Lower leg skin (tissue), 4 donors: ENCODE results near the gene BSDC1. TPM values are rescaled to one million over a fixed set of nuclear protein-coding genes. Genes with fewer than 3 reads are reported as not detected.

Source experiments
- DNase-seq, 2 donors: peaks; one replicate each; pipeline ENCODE4 v3.0.0-alpha.2; 2019; ENCODE audit warnings: low spot score in 2 of 2
- H3K4me3 ChIP-seq: fragments of 200-600 bp; sonication (generic); 2 replicates; pipeline ENCODE4 v1.5.1; 2017; ENCODE audit warnings: mild to moderate bottlenecking, low read depth; ENCODE audit not compliant: poor library complexity, severe bottlenecking
- CTCF ChIP-seq, 3 donors: fragments of 450-650 bp; IDR thresholded peaks; one replicate each; pipeline ENCODE4 v1.5.1; 2016; ENCODE audit warnings: antibody characterized with exemption in 3 of 3, mild to moderate bottlenecking in 3 of 3, moderate library complexity in 2 of 3
- POLR2A ChIP-seq, 2 donors: fragments of 450-650 bp; IDR thresholded peaks; one replicate each; pipeline ENCODE4 v1.6.1; 2016 to 2017; ENCODE audit warnings: antibody characterized with exemption in 2 of 2, mild to moderate bottlenecking in 1 of 2, moderate library complexity in 1 of 2
- WGBS, 2 donors: methylation state at CpG; one replicate each; pipeline ENCODE4 v1.1.5; 2018; 5-methylcytosine and 5-hydroxymethylcytosine counted together
- intact Hi-C: fragments of 100-400 bp; cut with DNase I; formaldehyde crosslinking; loops from one replicate; pipeline ENCODE4 v1.15.0; 2023; ENCODE audit warnings: low total_unique reads
- total RNA-seq, 4 donors: library from RNA; depleted of rRNA; stranded (reverse); fragments of >200 nt; gene quantifications; one replicate each; pipeline ENCODE4 v1.1.0, GENCODE V29; 2016

The BSDC1 gene
- total RNA-seq, 4 donors from 2014 or later, result 72.5 to 147 (median 105) TPM

DNA sequence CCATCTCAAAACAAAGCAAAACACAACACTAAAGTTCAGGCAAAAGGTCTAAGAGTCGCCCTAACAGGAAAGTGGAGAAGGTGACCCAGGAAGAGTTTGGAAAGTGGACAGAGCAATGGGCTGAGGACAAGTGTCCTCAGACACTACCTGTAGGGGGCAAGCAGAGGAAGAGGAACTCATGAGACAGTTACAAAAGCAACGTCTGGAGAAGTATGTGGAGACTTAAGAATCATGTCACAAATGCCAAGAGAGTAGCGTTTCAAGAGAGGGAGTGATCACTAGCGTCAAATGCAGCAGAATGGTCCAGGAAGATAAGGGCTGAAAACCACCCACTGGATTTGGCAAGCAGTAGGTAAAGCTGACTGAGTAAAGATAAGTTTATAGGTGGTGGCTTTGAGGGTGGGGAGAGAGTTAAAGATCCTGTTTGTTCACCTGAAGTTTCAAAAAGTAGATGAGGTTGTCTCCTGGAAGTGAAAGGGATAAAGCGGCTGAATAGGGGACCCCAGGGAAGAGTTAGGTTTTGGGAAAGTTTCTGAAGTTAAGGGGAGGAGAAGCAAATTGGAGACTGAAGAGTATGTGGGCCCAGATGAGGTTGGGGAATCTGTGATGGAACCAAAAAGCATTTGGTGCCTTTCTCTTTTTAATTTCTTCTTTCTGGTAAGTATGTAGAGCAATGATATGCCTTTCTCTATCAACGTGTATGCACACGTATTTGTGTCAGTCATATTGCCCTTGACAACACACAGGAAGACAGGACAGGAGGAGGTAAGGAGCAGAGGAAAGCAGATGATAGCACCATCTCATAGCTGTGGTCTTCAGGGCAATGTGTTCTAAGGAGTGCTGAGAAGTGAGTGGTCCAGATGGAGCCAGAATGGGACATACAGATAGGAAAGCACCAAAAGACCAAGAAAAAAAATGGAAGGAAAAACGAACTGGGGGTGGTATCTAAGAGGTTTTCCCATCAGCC, 3.1 kb downstream of the BSDC1 start:
- intact Hi-C loops, result no loop called here
- TF ChIP-seq CTCF (IDR thresholded peaks at IDR 0.05), result no peak
- no peak for TF ChIP-seq POLR2A (IDR thresholded peaks at IDR 0.05)
- no peak for DNase-seq
- H3K4me3 ChIP-seq, result no peak overlapping the region
- WGBS, 2 donors, result 51 to 58% methylated on average over 8 of the region's 8 CpGs

GRCh38 chr1:32388641-32389040, 5.6 kb downstream of the BSDC1 start:
- no peak for TF ChIP-seq CTCF (IDR thresholded peaks at IDR 0.05)
- no peak for TF ChIP-seq POLR2A (IDR thresholded peaks at IDR 0.05)
- intact Hi-C loops, result no loop called here
- no peak for DNase-seq
- WGBS, 2 donors, result 86 to 89% methylated on average over 6 of the region's 6 CpGs
- no peak overlapping the region for H3K4me3 ChIP-seq

- DNase-seq, result no peak
- no peak for TF ChIP-seq CTCF (IDR thresholded peaks at IDR 0.05)
- TF ChIP-seq POLR2A (IDR thresholded peaks at IDR 0.05), result no peak
- intact Hi-C loops, result no loop called here
- no peak overlapping the region for H3K4me3 ChIP-seq
- 91 to 96% methylated on average over 13 of the region's 13 CpGs for WGBS, 2 donors
These were observed 7.4 kb downstream of the BSDC1 start for GRCh38 chr1:32386676-32387392.

- no peak for TF ChIP-seq POLR2A (IDR thresholded peaks at IDR 0.05)
- no peak for TF ChIP-seq CTCF (IDR thresholded peaks at IDR 0.05)
- 88 to 93% methylated on average over 9 of the region's 9 CpGs for WGBS, 2 donors
- no peak overlapping the region for H3K4me3 ChIP-seq
- intact Hi-C loops, result no loop called here
- no peak for DNase-seq
These were observed 14.2 kb downstream of the BSDC1 start for GRCh38 chr1:32380057-32380456.

DNA sequence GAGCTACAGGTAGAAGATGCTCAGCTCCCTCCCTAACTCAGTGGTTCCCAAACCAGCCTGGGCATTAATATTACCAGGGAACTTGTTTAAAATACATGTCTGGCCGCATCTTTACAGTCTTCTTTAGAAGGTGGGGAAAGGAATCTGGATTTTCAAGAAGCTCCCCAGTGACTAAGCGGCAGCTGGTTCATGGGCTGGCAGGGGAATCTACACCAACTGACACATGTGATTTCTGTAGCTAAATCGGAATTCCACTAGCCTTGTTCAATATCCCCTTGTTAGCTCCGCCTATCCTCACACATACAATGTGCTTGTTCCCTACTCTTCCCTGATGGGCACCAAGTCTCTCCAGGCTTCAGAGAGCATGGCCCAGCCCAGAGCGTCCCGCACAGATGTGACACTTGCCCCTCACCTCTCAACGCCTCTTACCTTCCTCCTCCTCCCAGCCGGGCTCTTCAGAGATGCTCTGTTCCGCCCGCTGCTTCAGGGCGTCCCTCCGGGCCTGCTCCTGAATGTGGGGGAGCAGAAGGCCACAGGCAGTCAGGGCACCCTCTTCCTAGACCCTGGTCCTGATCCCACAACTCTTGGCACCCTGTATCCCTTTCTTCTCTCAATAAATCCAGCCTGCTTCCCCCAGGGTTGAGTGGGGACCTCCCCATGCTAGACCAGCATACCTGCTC, 16.6 kb downstream of the BSDC1 start:
- intact Hi-C loops, result no loop called here
- no peak for TF ChIP-seq CTCF (IDR thresholded peaks at IDR 0.05)
- TF ChIP-seq POLR2A (IDR thresholded peaks at IDR 0.05), result no peak

More for the DNA sequence above, 16.6 kb downstream of the BSDC1 start:
- no peak overlapping the region for H3K4me3 ChIP-seq
- DNase-seq, result no peak
- 87 to 91% methylated on average over 12 of the region's 12 CpGs for WGBS, 2 donors
